Neural cell (in vitro differentiated cells): Measurements from ENCODE around the gene FAM193A. TPM values are rescaled to one million over a fixed set of nuclear protein-coding genes. Genes with fewer than 3 reads are reported as not detected.

ENCODE experiments used
- H2AFZ ChIP-seq: fragments of 200-600, 300-800 bp; sonication (generic), shearing (Covaris generic); 2 replicates; pipeline ENCODE4 v1.6.0; 2014; ENCODE audit warnings: low read depth, mild to moderate bottlenecking, antibody characterized with exemption, low read length, moderate library complexity
- H3F3A ChIP-seq: fragments of 200-600 bp; shearing (Covaris generic); 2 replicates; pipeline ENCODE4 v1.6.1; 2016; ENCODE audit warnings: mild to moderate bottlenecking, moderate library complexity, mixed read lengths, antibody characterized with exemption, low read length; ENCODE audit not compliant: insufficient read depth, poor library complexity, severe bottlenecking
- H3K27ac ChIP-seq: fragments of 200-600, 300-800 bp; sonication (generic), shearing (Covaris generic); 2 replicates; pipeline ENCODE4 v1.5.1; 2014; ENCODE audit warnings: mild to moderate bottlenecking, low read length, moderate library complexity
- H3K27me3 ChIP-seq: fragments of 300-800, 200-600 bp; sonication (generic), shearing (Covaris generic); 2 replicates; pipeline ENCODE4 v1.6.0; 2014; ENCODE audit warnings: mild to moderate bottlenecking, low read depth, low read length, moderate library complexity; ENCODE audit not compliant: insufficient read depth
- H3K36me3 ChIP-seq: fragments of 300-800, 200-600 bp; sonication (generic), shearing (Covaris generic); 2 replicates; pipeline ENCODE4 v1.5.1; 2014; ENCODE audit warnings: mild to moderate bottlenecking, antibody characterized with exemption, low read length, moderate library complexity; ENCODE audit not compliant: insufficient read depth
- H3K4me2 ChIP-seq: fragments of 300-800, 200-600 bp; sonication (generic), shearing (Covaris generic); 2 replicates; pipeline ENCODE4 v1.6.0; 2014; ENCODE audit warnings: mild to moderate bottlenecking, low read length
- H3K4me3 ChIP-seq: fragments of 300-800, 200-600 bp; sonication (generic), shearing (Covaris generic); 2 replicates; pipeline ENCODE4 v1.5.1; 2014; ENCODE audit warnings: mild to moderate bottlenecking, low read length, moderate library complexity
- H3K79me2 ChIP-seq: fragments of 200-600 bp; shearing (Covaris generic); replicated peaks from 2 replicates; pipeline ENCODE4 v1.6.0; 2014; ENCODE audit warnings: mild to moderate bottlenecking, low read length, moderate library complexity; ENCODE audit not compliant: insufficient read depth
- H3K9ac ChIP-seq: fragments of 300-800, 200-600 bp; sonication (generic), shearing (Covaris generic); 2 replicates; pipeline ENCODE4 v1.6.1; 2016; ENCODE audit warnings: mild to moderate bottlenecking, low read length, mixed read lengths
- H3K9me2 ChIP-seq: fragments of 200-600 bp; shearing (Covaris generic); 2 replicates; pipeline ENCODE4 v1.6.1; 2016; ENCODE audit warnings: mild to moderate bottlenecking, low read length, mixed read lengths; ENCODE audit not compliant: insufficient read depth
- H3K9me3 ChIP-seq: fragments of 200-600, 300-800 bp; sonication (generic), shearing (Covaris generic); 2 replicates; pipeline ENCODE4 v1.6.1; 2016; ENCODE audit warnings: mild to moderate bottlenecking, mixed run types, low read length, moderate library complexity, mixed read lengths
- H4K20me1 ChIP-seq: fragments of 200-600 bp; shearing (Covaris generic); 2 replicates; pipeline ENCODE4 v1.6.1; 2016; ENCODE audit warnings: mild to moderate bottlenecking, mixed run types; ENCODE audit not compliant: insufficient read depth
- CTCF ChIP-seq: fragments of 450-650 bp; IDR thresholded peaks from 2 replicates; pipeline ENCODE4 v1.5.1; 2014; ENCODE audit warnings: antibody characterized with exemption, mild to moderate bottlenecking, moderate library complexity; ENCODE audit not compliant: poor library complexity, severe bottlenecking
- EP300 ChIP-seq: fragments of 450-650 bp; conservative IDR thresholded peaks from 2 replicates; pipeline ENCODE4 v1.6.1; 2014; ENCODE audit warnings: antibody characterized with exemption, mild to moderate bottlenecking, moderate library complexity; ENCODE audit not compliant: poor library complexity, severe bottlenecking
- EZH2 ChIP-seq: fragments of 200-600, 300-800 bp; shearing (Covaris generic), sonication (generic); IDR thresholded peaks from 2 replicates; pipeline ENCODE4 v1.6.1; 2014; ENCODE audit warnings: antibody characterized with exemption, low read length, borderline replicate concordance, mild to moderate bottlenecking; ENCODE audit not compliant: insufficient read depth, poor library complexity, severe bottlenecking
- MXI1 ChIP-seq: fragments of 450-650 bp; conservative IDR thresholded peaks from 2 replicates; pipeline ENCODE4 v1.6.1; 2014; ENCODE audit warnings: antibody characterized with exemption, mild to moderate bottlenecking; ENCODE audit not compliant: poor library complexity, severe bottlenecking
- POLR2AphosphoS5 ChIP-seq: IDR thresholded peaks from 2 replicates; pipeline ENCODE4 v1.6.1; 2012
- RAD21 ChIP-seq: fragments of 450-650 bp; conservative IDR thresholded peaks from 2 replicates; pipeline ENCODE4 v1.6.1; 2014; ENCODE audit warnings: antibody characterized with exemption, mild to moderate bottlenecking, moderate library complexity
- REST ChIP-seq: IDR thresholded peaks from 2 replicates; pipeline ENCODE4 v1.6.1; 2012; ENCODE audit warnings: borderline replicate concordance
- SMC3 ChIP-seq: fragments of 450-650 bp; conservative IDR thresholded peaks from 2 replicates; pipeline ENCODE4 v1.6.1; 2014; ENCODE audit warnings: antibody characterized with exemption, mild to moderate bottlenecking, moderate library complexity; ENCODE audit not compliant: poor library complexity
- TAF1 ChIP-seq: IDR thresholded peaks from 2 replicates; pipeline ENCODE4 v1.6.1; 2012; ENCODE audit warnings: low read depth
- polyA plus RNA-seq: library from polyadenylated mRNA; depleted of rRNA; stranded (reverse); fragments of >200 nt; gene quantifications from 2 replicates; pipeline ENCODE4 v1.2.3, GENCODE V29; 2014

FAM193A gene
- polyA plus RNA-seq, 1 donor from 2014 or later = 11.6 TPM

GRCh38 chr4:2510351-2511259, 25.8 kb upstream of the FAM193A start:
- no peak overlapping the region for H3K9ac ChIP-seq
- no peaks in the 10 kb centered on the region for H4K20me1 ChIP-seq
- H3K79me2 ChIP-seq = no peaks in the 10 kb centered on the region
- H3K27me3 ChIP-seq = no peaks in the 10 kb centered on the region
- no peaks in the 10 kb centered on the region for H3F3A ChIP-seq
- H3K36me3 ChIP-seq = peaks cover 13% of the 10 kb centered on the region
- TF ChIP-seq TAF1 = no peak
- no peak for TF ChIP-seq POLR2AphosphoS5
- no peak for TF ChIP-seq MXI1
- no peak for TF ChIP-seq RAD21
- no peak overlapping the region for H2AFZ ChIP-seq
- H3K9me3 ChIP-seq = no peaks in the 10 kb centered on the region
- H3K4me2 ChIP-seq = no peak overlapping the region
- no peaks in the 10 kb centered on the region for H3K9me2 ChIP-seq
- H3K4me3 ChIP-seq = no peak overlapping the region
- no peak overlapping the region for H3K27ac ChIP-seq

GRCh38 chr4:2511645-2512131, 24.8 kb upstream of the FAM193A start:
- no peaks in the 10 kb centered on the region for H3K9me2 ChIP-seq
- no peak overlapping the region for H3K4me3 ChIP-seq
- H3F3A ChIP-seq = no peaks in the 10 kb centered on the region
- no peaks in the 10 kb centered on the region for H4K20me1 ChIP-seq
- H3K36me3 ChIP-seq = peaks cover 13% of the 10 kb centered on the region
- no peak overlapping the region for H3K9ac ChIP-seq
- no peaks in the 10 kb centered on the region for H3K9me3 ChIP-seq
- no peak overlapping the region for H2AFZ ChIP-seq
- no peak overlapping the region for H3K4me2 ChIP-seq
- TF ChIP-seq CTCF (no peak), REST (no peak), RAD21 (no peak), EZH2 (no peak), SMC3 (no peak), POLR2AphosphoS5 (no peak), TAF1 (no peak), MXI1 (no peak), EP300 (no peak)
- no peaks in the 10 kb centered on the region for H3K27me3 ChIP-seq
- H3K79me2 ChIP-seq = no peaks in the 10 kb centered on the region
- H3K27ac ChIP-seq = no peak overlapping the region
